Fibroblast of skin of scalp (primary cell): ENCODE data around the gene EPS8.

Experiments used
- DNase-seq: peaks from one replicate; pipeline ENCODE4 v3.0.0-alpha.2; 2013

Gene EPS8

DNA sequence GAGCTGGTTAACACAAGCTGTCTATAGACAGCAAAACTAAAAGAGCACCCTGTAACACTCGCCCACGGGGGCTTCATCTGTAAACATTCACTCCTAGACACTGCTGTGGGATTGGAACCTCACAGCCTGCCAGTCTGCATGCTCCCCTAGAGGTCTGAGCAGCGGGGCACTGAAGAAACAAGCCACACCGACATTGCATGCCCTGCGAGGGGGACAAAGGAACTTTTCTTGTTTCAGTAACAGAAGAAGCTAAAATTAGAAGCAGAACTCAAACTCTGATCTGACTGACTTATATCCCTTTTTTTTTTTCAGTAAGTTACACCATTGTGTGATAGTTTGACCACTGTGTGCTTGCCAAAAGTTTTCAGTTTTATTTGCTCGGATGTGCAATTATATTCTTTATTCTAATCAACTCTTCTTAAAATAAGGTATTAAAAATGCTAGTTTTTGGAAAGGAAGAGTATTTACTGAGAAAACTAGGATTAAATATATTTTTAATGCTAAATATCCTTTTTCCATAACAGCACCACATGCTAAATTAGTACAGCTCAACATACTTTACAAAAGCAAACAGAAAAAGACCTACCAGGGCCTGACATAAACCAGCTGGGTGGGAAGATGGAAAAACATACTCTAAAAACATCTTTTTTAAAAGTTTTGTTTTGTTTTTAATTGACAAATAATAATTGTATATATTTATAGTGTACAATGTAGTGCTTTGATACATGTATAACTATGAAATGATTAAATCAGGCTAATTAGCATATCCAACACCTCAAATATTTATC is 100.2 kb downstream of the EPS8 start:
- peak; percentile 29 for DNase-seq

- peak; percentile 48 for DNase-seq
Observed at GRCh38 chr12:15688202-15688736, 100.9 kb downstream of the EPS8 start.

DNA sequence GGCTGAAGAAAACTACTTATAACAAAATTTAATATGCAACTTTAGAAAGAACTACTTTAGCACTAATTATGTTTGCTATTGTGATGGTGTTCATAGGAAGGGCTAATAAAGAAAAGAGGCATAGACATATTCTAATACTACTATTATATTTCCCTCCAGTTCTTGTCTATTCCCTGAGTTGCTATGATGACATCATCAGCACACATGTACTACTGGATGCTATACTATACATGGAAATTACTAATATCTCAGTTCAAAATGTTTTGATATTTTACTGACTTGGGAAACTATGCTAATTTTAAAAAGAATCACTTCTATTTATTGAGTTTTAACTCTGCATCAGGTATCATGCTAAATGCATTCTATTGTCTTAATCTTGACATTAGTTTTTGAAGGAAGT is 101.6 kb downstream of the EPS8 start:
- DNase-seq: no peak

- peak; percentile 57 for DNase-seq
Observed at GRCh38 chr12:15684896-15685658, 104.1 kb downstream of the EPS8 start.

DNA sequence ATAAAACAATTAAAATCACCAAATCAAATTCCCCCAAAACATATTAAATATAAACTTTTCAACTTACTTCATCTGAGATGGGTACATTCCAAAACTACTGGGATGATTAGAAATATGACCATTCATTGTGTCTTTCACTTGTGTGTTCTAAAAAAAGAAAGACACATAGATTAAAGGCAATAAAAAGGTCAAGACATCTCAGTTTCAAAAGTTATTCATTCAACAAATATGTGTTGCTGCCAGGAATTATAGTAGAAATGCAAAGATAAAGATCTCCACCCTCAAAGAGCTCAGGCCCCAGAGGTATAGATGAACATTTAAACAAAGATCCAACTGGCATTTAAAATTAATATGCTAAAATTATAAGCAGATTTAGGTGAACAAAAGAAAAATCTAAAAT is 106.4 kb downstream of the EPS8 start:
- peak; percentile 47 for DNase-seq

- peak; percentile 65 for DNase-seq
Observed at GRCh38 chr12:15679151-15679550, 110.0 kb downstream of the EPS8 start.

DNA sequence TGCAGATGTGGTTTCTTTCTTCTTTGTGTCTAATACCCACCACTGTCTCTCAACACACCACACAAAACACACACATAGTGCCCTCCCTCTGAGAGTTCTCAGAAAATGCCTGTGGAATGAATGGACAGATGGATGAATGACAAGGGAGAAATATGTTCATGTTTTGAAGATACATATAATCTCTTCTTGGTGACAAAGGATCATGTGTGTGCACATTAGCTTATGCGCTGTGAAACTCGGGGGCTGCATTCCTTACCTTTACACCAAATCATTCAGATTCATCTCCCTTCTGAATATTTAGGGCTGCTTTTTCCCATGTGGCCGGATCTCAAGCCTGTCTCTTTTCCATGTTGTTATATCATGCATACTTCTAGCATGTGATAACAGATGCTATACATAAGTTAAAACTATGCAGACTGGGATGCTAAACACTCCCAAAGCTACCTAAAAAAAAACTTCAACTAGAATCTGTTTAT is 111.4 kb downstream of the EPS8 start:
- peak; percentile 66 for DNase-seq

DNA sequence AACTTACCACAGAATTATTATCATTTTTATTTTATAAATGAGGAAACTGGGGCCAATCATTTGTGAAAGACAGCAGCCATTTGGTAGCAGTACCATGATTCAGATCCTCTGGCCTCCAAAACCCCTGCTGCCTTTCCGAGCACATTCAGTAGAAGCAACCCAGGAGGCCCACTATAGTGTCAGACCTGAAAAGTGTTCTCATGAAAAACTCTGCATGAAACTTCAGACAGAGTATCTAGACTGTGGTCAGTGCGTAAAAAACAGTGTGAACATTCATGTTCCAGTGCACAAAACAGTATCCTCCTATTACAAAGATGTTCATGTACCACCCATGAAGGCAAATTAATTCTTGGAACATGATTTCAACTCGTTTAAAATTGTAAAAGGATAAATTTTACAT is 112.0 kb downstream of the EPS8 start:
- peak; percentile 76 for DNase-seq

DNA sequence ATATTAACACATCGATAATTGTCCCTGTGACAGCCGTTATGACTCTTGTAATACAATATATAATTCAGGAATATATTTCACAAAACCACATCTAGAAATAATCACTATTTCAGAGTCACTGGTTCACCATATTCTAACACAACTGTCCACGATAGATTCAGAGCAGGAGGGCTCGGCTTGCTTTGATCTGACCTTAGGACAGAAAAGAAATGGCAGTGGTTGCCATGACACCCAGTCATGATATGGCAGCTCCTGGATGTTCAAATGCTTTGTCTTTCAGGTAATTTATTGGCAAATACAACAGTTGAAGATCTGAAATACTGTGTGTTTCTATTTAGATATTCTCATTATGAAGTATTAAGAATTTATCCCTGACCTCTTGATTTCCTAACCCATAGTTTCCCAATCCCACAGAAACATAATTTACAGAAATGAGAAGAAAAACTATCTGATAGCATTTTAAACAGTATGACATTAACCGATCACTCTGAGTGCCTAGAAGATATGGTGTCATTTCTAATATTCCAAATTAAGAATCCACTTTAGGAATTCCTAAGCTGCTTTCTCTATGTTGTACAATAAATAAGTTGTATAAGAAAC is 116.4 kb downstream of the EPS8 start:
- DNase-seq: no peak

DNA sequence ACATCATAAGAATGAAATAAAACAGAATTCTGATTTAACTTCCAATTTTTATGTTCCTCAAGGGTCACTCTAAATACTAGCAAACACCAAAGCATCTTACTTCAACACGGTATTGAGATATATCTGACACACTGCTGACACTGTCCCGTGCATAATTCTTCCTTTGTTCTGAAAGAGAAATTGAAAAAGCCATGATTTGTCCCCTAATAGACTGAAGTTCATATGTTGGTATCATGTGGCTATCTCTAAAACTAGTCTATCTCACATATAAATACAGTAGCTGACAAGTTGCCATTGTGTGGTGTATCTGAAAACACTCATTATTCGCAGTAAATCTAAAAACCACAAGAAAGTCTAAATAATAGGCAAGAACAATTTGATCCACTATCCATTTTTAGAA is 118.4 kb downstream of the EPS8 start:
- no peak for DNase-seq

- no peak for DNase-seq
Observed at GRCh38 chr12:15669256-15669948, 119.8 kb downstream of the EPS8 start.

DNA sequence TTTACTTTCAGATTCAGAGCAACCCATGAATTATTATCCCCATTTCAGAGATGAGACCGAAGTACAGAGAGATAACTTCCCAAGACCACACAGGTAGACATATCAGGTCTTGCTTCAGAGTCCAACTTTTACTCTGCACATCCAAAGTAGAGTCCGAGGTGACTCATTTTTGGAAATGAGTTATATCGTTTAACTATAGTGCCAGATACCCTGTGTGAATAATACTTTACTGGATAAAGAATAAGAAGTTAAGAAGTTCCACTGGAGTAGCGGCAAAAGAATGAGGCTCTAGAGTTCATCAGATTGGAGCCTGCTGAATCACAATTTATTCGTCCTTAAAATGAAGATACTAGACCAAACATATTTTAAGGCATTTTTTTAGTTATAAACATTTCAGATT is 124.7 kb downstream of the EPS8 start:
- DNase-seq: no peak

DNA sequence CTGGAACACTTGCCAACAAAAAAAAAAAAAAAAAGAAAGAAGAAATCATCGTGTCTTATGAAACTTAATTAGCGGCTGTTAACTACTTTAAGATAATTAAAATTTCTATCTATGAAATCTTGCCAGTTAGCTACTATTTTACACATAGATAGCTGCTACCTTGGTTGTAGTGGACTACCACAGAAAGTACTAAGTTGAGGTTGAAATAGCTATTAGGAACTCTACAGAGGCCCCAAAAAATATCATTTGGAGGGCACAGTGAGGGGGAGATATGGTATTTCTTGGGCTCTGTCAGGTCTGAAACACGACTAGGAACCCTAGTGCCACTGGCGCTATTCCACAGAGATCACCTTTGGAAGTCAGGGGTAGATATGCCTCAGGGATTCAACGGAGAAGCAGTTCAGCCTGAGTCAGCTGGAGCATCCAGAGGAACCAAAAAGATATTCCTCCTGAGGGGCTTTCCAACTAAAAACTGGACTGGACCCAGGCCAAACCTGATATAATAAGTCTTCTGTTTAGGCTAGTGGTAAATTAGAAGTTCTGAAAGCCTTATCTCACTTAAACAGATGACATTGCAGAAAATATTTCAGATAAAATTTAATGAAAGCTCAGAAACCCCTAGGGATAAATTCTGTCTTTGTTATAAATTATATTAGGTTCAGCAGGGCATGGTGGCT is 126.1 kb downstream of the EPS8 start:
- no peak for DNase-seq

DNA sequence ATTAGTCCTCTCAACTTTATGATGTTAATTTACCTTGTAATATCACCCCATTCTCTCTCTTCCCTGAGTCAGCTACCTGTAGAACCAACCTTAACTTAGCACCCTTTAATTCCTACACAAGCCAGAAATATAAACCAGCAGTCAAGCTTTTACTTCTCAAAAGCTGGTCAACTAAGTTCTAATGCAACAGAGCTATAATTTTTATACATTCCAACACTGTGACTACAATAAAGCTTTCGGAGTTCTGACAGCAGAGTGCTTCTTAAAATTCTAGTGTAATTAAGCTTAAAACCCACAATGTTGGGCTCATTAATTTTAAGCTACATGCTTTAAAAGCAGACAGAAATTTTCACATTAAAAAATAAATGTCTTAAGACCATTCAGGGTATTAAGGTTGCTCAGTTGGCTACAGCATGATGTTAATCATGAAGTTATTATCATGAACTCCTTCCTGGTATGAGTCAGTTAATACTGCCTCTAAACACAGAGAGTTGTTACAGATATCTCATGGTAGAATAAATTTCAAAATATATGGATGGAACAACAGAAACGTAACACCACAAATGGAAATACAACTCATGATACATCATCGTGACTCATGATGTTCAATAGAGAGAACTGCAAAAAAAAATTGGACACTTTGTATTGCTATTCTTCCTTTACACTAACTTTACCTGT is 126.7 kb downstream of the EPS8 start:
- peak; percentile 89 for DNase-seq

DNA sequence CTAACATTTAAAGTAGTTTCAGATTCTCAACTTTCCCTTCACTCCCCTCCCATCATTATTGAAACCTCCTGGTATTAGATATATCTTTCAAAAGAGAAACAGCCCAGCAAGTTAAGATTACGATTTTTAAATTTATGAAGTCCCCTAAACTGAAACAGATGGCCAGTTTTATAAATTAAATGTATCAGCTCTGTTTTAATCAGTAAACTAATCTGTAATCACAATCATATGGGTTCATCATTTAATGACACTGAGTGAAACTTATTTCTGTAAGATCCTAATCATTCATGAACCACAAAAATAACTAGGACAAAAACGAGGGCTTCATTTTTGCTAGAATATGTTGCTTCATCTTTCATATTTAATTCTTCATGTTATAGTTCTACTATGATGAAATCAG is 137.8 kb downstream of the EPS8 start:
- DNase-seq: no peak

GRCh38 chr12:15650399-15651128 is 138.6 kb downstream of the EPS8 start:
- no peak for DNase-seq

DNA sequence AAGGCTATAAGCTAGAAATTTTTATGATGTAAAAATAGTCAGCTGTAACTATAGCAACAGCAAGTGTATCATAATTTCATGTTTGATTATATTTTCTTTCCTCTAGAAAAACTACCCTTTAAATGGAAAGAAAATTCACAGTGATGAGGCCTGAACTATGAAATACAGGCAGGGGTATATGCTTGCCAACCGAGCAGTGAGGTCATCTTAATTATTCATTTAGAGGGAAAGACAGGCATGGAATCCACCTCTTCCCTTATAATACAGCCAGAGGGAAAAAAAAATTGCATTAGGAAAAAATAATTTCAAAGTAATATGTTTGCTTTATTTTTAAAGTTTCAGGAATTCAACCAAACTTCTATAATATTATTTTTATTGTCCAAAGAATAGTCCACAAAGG is 139.8 kb downstream of the EPS8 start:
- DNase-seq: no peak

GRCh38 chr12:15648558-15648957 is 140.6 kb downstream of the EPS8 start:
- no peak for DNase-seq

GRCh38 chr12:15646581-15646980 is 142.6 kb downstream of the EPS8 start:
- no peak for DNase-seq

DNA sequence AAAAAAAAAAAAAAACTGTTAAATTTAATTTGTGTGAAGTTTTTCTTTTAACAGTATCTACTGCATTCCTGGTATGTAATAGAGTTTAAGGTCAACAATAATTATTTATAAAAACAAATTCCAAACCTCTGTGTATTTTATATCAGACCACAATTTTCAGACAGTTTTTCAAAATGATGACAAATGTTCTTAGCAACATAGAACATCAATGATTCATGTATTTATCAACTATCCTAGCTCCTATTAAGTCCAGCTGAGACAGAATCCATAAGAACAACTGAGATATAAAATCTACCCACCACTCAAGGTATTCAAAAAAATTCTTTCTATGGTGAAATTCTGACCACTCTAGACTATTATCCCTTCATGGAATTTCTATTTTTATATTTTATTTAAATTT is 144.5 kb downstream of the EPS8 start:
- peak; percentile 72 for DNase-seq

DNA sequence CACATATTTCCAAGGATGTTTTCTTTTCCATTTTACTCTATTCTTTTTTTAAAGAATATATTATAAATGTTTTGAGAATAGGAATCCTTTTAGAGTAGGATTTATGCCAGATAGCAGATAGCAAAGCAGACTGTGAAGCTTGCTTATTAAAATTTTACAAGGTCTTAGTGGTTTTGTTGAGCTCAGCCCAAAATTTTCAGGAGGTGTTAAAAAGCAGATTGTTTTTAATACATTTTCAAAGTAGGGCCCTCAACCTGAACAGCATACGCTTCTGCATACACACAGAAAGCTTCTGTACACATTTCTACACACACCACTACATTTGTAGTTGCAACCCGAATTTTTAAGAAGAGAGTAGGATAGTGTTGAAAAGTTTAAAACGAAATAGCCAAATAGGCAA is 151.0 kb downstream of the EPS8 start:
- DNase-seq: no peak
